Erythroblast (primary cell): ENCODE results near the gene ZNF408.

Experiments used
- GATA1 ChIP-seq: IDR thresholded peaks from 2 replicates; pipeline ENCODE4 v1.6.1; 2011; ENCODE audit warnings: low read depth, mild to moderate bottlenecking, control low read depth, low read length, moderate library complexity
- POLR2A ChIP-seq: IDR thresholded peaks from 2 replicates; pipeline ENCODE4 v1.6.1; 2011; ENCODE audit warnings: mild to moderate bottlenecking, low read length

- TF ChIP-seq POLR2A (no peak), GATA1 (no peak)
These were observed 335 bp downstream of the ZNF408 start for GRCh38 chr11:46701078-46701654.
